GM12892 (cell line): ENCODE data around the gene TRIM10.

Source experiments
- POLR2A ChIP-seq: IDR thresholded peaks from 2 replicates; pipeline ENCODE4 v1.6.1; 2011; ENCODE audit warnings: low read depth, low read length, control low read depth
- POLR2AphosphoS5 ChIP-seq: IDR thresholded peaks from 2 replicates; pipeline ENCODE4 v1.6.1; 2011; ENCODE audit warnings: low read depth, low read length, control low read depth

DNA sequence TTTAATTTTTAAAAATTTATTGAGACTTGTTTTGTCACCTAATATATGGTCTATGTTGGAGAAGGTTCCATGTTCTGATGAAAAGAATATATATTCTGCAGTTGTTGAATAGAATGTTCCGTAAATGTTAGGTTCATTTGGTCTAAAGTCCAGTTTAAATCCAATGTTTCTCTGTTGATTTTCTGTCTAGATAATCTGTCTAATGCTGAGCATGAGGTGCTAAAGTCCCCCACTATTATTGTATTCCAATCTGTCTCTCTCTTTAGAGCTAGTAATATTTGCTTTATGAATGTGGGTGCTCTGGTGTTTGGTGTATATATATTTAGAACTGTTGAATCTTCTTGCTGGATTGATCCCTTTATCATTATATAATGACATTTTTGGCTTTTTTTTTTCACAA, 17.8 kb upstream of the TRIM10 start:
- no peak for TF ChIP-seq POLR2A
- TF ChIP-seq POLR2AphosphoS5 = no peak
